NCI-H2081 (cell line): ENCODE measurements around the gene BCAR1.
"Not testable (repeated sequence)": the region's sequence is repeated elsewhere in the genome, so short reads cannot be mapped to it uniquely, and the experiment has no call there.

Experiments used
- DNase-seq, 2 experiments: peaks; one replicate each; lab custom pipeline; 2025; lab: John Stamatoyannopoulos, UW

BCAR1 gene

GRCh38 chr16:75272097-75272551 lies 20.7 kb upstream of the BCAR1 start:
- DNase-seq: no peak

GRCh38 chr16:75271441-75272096 lies 20.1 kb upstream of the BCAR1 start:
- no peak for DNase-seq

DNA sequence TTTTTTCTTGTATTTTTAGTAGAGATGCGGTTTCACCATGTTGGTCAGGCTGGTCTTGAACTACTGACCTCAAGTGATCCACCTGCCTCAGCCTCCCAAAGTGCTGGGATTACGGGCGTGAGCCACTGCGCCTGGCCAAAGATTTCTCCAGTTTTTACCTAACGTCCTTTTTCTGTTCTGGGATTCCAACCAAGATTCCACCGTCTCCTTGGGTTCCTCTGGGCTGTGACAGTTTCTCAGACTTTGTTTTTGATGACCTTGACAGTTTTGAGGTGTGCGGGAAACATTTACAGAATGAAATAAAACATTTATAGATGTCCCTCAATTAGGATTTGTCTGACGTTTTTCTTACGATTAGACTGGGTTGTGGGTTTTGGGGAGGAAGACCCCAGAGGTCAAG lies 17.9 kb upstream of the BCAR1 start:
- not testable (repeated sequence) for DNase-seq

- peak in 1 of 2 experiments; percentile 36 for DNase-seq
Observed at GRCh38 chr16:75267631-75268264, 16.3 kb upstream of the BCAR1 start.

DNA sequence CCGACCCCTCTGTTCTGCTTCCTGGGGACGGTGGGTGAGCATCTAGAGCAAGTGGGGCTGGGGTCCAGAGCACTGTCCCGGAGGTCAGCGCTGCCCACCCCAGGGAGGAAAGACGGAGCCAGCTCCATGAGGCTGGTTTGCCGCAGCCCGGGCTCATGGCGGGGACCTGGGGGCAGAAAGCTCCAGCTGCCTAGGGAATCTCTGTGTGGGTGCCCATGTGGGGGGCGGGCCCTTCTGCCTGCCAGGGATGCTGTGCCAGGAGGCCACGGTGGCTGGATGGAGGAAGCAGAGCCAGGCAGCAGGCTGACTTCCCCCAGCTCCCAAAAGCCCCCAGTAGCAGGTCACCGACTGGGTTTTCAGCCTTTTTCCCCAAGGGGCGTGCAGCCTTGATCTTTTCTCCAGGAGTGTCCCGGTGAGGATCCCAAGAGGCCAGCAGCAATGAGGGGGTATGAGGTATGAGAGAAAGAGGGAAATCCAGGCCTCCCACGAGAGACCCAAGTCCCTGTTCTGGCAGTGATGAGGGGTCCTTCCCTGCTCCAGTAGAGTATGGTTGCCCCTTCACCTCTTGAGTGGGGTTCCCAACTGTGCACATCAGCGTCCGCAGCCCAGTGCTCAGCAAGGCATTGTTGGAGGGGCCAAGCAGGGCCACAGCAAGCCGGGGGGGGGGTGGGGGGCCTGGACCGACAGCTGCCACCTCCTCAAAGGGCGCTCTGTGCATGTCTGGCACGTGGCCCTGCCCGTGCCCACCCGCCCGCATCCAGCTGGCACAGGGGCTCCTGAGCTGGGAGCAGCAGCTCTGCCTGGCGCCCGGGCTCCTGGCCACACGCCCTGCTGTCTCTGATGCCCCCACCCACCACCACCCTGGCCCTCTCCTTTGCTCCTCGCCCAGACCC lies 15.6 kb upstream of the BCAR1 start:
- no peak for DNase-seq

GRCh38 chr16:75265911-75266701 lies 14.7 kb upstream of the BCAR1 start:
- peak in 1 of 2 experiments; percentile 14 for DNase-seq

DNA sequence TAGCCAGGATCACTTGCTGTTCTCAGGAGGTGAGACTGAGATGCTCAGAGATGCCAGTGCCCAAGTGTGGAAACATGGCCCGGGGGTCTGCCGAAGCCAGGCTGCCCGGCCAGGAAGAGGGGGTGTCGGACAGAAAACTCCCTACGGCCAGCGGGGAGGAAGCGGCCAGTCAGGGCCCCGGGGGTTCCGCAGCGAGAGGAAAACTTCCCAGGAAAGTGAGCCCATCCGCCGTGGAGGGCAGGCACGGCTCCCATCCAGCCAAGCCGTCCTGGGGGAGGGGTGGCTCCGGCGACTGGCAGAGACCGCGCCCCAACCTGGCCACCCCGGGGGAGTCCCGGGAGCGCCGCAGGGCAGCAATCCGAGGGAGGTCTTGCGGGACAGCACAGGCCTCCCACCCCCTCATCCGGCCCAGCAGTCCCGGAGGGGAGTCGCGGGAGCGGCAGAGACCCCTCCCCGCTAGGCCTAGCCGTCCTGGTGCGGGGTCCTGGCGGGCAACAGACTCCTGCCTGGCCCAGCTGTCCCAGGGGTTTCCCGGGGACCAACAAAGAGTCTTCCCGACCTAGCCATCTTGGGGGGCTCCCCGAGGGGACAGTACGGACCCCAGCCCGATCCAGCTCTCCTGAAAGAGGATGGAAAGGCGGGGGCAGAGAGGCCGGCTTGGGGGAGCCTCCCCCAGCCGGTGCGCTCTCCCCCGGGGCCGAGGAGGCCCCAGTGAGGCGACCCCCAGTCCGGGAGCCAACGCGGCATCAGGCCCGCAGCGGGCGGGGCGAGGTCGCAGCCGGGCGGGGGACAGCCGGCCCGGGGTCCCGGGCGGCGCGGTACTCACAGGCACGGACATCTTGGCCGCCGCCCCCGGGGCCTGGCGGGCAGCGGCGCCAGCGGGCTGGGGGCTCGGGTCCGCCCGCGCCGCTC lies 13.8 kb upstream of the BCAR1 start:
- no peak for DNase-seq

DNA sequence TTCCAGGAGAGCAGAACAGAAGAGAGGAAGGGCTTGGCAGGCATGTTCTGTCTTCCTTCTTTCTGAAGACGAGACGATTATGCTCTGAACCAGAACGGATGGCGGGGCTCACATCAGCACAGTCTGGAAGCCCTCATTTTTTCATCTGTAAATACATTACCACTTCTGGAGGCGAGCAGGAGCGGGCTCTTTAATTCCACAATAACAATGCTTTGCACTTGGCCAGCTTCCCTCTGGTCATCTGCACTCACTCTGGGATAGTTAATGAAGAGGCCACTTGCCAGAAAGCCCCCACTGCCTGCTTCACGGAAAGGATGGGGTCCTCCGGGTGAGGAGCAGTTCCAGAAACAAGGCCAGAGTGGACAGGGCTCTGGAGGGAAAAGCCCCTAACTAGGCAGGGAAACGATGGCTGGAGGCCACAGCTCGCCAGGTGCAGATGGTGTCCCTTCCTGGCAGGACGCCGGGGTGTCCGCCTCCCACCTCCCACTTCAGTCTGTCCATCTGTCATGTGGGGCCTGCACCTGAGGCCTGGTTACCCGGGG lies 13.1 kb upstream of the BCAR1 start:
- no peak for DNase-seq

GRCh38 chr16:75263963-75264445 lies 12.6 kb upstream of the BCAR1 start:
- DNase-seq: no peak

DNA sequence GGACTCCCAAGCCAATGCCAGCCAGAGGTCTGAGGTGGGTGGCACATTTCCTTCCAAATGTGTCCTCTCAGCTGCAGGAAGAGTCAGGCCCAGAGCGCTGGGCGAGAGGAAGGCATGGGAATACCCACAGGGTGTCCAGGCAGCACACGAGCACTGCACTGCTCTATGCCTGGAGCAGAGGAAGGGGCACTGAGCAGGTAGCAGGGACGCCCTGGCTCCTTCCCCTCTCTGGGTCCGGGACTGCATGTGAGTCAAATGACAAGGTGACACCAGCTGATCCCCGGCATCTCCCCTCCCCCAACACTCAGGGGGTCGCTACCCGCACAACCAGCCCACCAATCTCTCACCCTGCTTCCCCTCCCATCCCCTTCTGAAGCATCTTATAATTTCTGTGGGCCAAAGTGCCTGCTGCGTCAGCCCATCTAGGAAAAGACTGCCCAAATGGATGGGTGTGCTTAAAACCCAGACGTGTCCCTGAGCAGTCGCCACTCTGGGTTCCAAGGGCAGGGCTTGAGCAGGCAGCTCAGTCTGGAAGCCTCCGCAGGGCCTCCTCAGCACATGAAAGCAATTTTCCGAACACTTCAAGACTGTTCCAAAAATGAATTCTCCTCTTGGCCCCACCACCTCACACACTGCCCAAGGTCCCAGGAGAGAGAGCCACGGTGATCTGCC lies 12.0 kb upstream of the BCAR1 start:
- DNase-seq: no peak

- DNase-seq: no peak
Observed at GRCh38 chr16:75262800-75263127, 11.3 kb upstream of the BCAR1 start.

- no peak for DNase-seq
Observed at GRCh38 chr16:75262104-75262799, 10.8 kb upstream of the BCAR1 start.

- DNase-seq: no peak
Observed at GRCh38 chr16:75261590-75262078, 10.2 kb upstream of the BCAR1 start.

- DNase-seq: no peak
Observed at GRCh38 chr16:75260851-75261589, 9.6 kb upstream of the BCAR1 start.

DNA sequence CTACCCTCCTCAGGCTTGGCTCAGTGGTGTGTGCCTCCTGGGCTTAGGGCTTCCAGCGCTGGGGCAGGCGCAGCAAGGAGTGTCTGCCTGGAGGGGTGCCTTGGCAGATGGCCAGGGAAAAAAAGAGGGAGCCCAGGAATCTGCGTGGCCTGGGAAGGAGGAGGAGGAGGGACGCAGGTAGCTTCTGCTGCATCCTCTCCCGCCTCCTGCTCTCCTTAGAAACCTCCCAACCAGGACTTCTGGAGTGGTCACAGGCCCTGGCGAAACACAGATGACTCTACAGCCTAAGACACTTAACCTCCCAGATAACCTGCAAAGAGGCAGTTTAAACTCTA lies 7.3 kb upstream of the BCAR1 start:
- DNase-seq: no peak

GRCh38 chr16:75257886-75258806 lies 6.7 kb upstream of the BCAR1 start:
- DNase-seq: no peak

GRCh38 chr16:75256696-75257343 lies 5.4 kb upstream of the BCAR1 start:
- no peak for DNase-seq
